GM08714 (cell line): ENCODE measurements around the gene NBEAL2.

Source experiments
- H3K4me3 ChIP-seq: fragments of 200-500 bp; sonication (Bioruptor generic); 2 replicates; pipeline ENCODE4 v1.5.1; 2014; ENCODE audit warnings: mild to moderate bottlenecking, low read length, inconsistent platforms
- ZNF274 ChIP-seq: IDR thresholded peaks from 2 replicates; pipeline ENCODE4 v1.6.1; 2012; ENCODE audit warnings: mild to moderate bottlenecking, low read depth, low read length

The NBEAL2 gene, protein sequence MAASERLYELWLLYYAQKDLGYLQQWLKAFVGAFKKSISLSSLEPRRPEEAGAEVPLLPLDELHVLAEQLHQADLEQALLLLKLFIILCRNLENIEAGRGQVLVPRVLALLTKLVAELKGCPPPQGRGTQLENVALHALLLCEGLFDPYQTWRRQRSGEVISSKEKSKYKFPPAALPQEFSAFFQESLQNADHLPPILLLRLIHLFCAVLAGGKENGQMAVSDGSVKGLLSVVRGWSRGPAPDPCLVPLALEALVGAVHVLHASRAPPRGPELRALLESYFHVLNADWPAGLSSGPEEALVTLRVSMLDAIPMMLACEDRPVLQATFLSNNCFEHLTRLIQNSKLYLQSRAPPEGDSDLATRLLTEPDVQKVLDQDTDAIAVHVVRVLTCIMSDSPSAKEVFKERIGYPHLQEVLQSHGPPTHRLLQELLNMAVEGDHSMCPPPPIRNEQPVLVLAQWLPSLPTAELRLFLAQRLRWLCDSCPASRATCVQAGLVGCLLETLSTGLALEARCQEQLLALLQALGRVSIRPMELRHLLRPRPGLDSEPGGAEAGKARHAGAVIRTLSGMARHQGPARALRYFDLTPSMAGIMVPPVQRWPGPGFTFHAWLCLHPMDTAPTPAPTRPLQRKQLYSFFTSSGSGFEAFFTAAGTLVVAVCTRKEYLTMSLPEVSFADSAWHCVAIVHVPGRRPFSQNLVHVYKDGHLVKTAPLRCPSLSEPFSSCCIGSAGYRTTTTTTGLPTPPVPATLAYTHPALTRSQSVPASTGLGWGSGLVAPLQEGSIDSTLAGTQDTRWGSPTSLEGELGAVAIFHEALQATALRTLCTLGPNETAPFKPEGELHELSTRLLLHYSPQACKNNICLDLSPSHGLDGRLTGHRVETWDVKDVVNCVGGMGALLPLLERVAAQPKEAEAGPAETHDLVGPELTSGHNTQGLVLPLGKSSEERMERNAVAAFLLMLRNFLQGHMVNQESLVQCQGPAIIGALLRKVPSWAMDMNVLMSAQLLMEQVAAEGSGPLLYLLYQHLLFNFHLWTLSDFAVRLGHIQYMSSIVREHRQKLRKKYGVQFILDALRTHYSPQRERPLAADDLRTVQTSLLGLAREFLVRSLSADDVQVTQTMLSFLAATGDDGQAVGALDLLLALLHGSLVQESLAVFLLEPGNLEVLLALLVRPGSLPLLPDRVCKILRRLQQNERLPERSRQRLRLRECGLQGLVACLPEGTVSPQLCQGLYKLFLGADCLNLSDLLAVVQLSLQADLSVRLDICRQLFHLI (N-terminal part only)

GRCh38 chr3:46978985-46979944, at the start of gene NBEAL2:
Gene NBEAL2 (plus strand): TSS chr3:46979666. CDS start chr3:46979862, 196 bp downstream.
- no peak for TF ChIP-seq ZNF274
- peak within 1 kb of the TSS; percentile 78 for H3K4me3 ChIP-seq

DNA sequence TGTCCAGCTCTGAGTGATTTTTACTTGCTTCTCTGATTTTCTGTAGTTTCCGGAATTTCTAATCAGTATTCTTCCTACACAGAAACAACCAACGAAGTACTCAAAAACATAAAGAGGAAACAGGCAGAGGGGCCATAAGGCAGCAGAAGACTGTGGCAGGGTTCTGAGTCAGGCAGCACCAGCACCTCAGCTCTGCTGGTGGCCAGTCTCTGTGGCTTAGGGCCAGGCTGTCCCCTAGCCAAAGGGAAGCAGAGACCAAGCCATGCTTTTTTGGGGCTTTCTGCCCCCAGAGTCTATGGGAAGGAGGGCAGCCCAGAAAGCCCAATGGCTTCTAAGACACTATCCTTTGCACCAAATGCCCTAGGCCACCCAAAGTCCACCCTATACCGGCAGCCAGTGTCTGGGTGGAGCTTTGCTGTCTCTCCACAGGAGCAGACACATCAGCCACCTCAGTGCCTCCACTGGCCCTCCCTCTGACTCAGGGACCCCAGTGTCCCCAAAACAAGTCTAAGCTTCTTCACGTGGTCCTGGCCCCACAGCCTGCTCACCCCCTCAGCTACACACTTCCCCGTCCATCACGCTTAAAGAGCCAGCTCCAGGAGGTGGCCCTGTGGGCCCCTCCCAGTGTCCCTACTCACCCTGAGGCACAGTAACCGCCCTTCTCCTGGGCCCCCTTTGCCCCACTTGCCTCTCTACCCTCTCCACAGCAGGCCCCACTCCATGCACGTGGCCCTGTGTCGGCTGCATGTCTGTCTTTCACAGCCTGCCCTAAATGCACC, 49.1 kb upstream of the NBEAL2 start:
- no peak overlapping the region for H3K4me3 ChIP-seq

DNA sequence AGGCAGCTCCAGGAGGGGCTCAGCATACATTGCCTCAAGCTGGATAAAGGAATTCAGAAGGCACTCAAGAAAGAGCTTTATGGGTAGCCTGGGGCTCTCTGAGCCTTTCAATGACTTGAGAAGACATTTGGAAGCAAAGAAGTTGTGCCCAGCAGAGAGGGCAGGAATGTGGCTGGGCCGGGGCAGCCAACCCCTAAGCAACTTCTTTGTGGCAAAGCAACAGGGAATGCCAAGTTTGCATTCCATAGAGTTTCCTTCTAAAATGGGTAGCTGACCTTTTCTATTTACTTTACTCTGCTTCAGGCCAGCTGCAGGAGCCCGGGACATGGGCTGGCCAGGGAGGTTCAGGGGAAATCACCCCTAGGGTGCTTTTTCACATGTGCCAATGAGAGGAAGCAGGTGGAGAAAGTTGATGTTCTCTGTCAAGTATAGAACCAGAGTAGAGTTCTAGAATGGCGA, 48.5 kb upstream of the NBEAL2 start:
- no peak overlapping the region; the same call in 1 of the 2 replicates for H3K4me3 ChIP-seq
- no peak for TF ChIP-seq ZNF274

More for the DNA sequence above, 49.1 kb upstream of the NBEAL2 start:
- no peak for TF ChIP-seq ZNF274

DNA sequence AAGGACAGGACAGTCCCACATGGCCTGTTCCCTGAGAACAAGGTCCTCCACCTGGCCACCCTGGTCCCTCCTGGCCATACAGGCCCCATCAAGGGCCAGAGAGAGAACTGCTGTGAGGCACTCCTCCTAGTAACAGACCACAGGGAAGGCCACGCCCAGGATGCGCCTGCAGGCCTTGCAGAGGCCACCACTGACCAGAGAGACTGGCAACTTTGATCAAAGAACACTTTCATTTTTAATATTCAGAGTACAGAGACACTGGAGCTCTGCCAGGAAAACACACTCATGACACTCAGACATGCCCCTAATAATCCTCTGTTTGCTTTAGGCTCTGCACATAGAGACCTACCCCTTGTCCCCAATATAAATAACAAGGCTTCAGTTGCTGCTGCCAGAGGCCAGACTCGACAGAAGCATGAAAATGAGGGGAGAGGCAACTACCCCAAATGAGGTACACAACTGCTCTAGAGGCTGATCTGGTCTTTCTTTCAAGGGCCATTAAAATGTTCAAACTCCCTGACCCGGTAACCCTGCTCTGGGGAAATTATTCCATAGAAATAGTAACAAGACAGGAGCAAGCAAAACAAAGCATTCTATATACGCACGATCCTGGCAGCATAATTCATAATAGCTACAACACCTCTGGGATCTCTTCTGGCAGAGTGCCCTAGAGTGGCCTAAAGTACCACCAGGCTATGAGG, 47.7 kb upstream of the NBEAL2 start:
- TF ChIP-seq ZNF274 = no peak

GRCh38 chr3:46932455-46933225, 46.8 kb upstream of the NBEAL2 start:
- TF ChIP-seq ZNF274 = no peak

More for the DNA sequence above, 47.7 kb upstream of the NBEAL2 start:
- H3K4me3 ChIP-seq = peak overlapping the region; percentile 11; the same call in 1 of the 2 replicates

DNA sequence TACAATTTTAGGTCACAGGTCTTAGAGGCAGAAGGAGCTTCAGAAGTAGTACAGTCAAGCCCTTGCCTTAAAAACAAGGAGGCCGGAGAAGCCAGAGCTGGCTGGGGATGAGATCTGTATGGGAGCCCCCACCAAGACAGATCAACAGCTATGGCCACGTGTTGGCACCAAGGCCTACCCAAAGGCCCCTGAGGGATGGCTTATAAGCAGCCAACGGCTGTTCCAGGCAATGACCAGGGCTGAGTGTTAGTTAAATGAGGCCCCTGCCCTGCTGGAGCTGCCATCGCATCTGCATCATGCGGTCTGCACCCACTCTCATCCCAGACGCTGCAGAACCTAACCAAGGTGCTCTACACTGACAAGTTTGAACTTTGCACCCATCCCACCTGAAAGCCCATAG, 46.2 kb upstream of the NBEAL2 start:
- TF ChIP-seq ZNF274 = no peak
- H3K4me3 ChIP-seq = no peak overlapping the region

More at GRCh38 chr3:46932455-46933225, 46.8 kb upstream of the NBEAL2 start:
- no peak overlapping the region for H3K4me3 ChIP-seq

- TF ChIP-seq ZNF274 = no peak
- no peak overlapping the region for H3K4me3 ChIP-seq
Observed at GRCh38 chr3:46934072-46934471, 45.4 kb upstream of the NBEAL2 start.

- TF ChIP-seq ZNF274 = no peak
- no peak overlapping the region for H3K4me3 ChIP-seq
Observed at GRCh38 chr3:46934498-46935167, 44.8 kb upstream of the NBEAL2 start.

- H3K4me3 ChIP-seq = no peak overlapping the region
- no peak for TF ChIP-seq ZNF274
Observed at GRCh38 chr3:46935168-46935858, 44.2 kb upstream of the NBEAL2 start.
